ENCODE data around the gene ADORA3. TPM values are rescaled to one million over a fixed set of nuclear protein-coding genes. Genes with fewer than 3 reads are reported as not detected.
A peak's percentile ranks its signal among the peaks of the same experiment; 100 is the strongest.

ADORA3 gene
- total RNA-seq, 1 experiment from 2014 or later, result 0.15 TPM

DNA sequence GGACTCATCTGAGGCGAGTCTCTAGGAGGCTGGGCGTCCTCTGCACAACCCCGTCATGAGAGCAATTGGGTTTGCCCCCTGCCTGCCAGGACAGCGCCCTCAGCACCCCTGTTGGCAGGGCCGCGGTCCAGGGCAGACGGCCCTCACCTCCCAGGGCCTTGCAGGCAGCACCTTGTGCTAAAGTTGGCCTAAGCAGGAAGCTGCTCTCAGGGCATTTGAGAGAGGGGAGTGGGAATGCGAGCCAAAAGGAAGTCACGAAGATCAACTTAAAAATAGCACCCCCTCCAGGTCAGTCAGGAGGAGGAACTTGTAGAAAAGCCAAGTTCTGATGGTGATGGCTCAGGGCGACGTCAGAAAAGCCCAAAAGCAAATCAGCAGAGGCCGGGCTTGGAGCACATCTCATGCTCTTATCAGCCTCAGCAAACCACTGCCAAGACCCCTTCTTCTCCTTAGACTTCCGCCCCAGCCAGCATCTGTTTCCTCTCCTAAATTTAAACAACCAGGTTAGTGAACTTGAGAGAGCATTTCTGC, 12.6 kb upstream of the ADORA3 start:
- ChIA-PET POLR2A (interaction anchor here (1.3 kb wide), 1 partner anchor 8 kb away, joined by 7 read pairs; no protein-coding TSS in a partner anchor), CTCF (interaction anchor here (0.6 to 3.7 kb wide), 11 partner anchors 9 to 1409 kb away, joined by 3 to 24 read pairs (median 3); partner anchors contain the start of genes ADORA3, INKA2 and TMIGD3)
- no peaks in the 10 kb centered on the region for H3K9me3 Mint-ChIP-seq
- peaks cover 10% of the 10 kb centered on the region for H3K27me3 Mint-ChIP-seq (ENCODE audit: low read depth)
- no peak for DNase-seq (ENCODE audit: low spot score)
- H3K36me3 Mint-ChIP-seq, result no peaks in the 10 kb centered on the region
- peak overlapping the region; percentile 65 for H3K4me3 Mint-ChIP-seq
- no peak overlapping the region for H3K27ac Mint-ChIP-seq
- TF ChIP-seq, protein P1, sequence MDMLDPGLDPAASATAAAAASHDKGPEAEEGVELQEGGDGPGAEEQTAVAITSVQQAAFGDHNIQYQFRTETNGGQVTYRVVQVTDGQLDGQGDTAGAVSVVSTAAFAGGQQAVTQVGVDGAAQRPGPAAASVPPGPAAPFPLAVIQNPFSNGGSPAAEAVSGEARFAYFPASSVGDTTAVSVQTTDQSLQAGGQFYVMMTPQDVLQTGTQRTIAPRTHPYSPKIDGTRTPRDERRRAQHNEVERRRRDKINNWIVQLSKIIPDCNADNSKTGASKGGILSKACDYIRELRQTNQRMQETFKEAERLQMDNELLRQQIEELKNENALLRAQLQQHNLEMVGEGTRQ (CRISPR knock-in tag; IDR thresholded peaks at IDR 0.05), result no peak
- TF ChIP-seq, protein P2, sequence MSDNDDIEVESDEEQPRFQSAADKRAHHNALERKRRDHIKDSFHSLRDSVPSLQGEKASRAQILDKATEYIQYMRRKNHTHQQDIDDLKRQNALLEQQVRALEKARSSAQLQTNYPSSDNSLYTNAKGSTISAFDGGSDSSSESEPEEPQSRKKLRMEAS (CRISPR knock-in tag; IDR thresholded peaks at IDR 0.05), result 0 out of 2 replicates have a peak, but pooled peaks have one; percentile 58
- ATAC-seq, result peak; percentile 86
- H3K4me1 Mint-ChIP-seq, result peaks cover 11% of the 10 kb centered on the region

DNA sequence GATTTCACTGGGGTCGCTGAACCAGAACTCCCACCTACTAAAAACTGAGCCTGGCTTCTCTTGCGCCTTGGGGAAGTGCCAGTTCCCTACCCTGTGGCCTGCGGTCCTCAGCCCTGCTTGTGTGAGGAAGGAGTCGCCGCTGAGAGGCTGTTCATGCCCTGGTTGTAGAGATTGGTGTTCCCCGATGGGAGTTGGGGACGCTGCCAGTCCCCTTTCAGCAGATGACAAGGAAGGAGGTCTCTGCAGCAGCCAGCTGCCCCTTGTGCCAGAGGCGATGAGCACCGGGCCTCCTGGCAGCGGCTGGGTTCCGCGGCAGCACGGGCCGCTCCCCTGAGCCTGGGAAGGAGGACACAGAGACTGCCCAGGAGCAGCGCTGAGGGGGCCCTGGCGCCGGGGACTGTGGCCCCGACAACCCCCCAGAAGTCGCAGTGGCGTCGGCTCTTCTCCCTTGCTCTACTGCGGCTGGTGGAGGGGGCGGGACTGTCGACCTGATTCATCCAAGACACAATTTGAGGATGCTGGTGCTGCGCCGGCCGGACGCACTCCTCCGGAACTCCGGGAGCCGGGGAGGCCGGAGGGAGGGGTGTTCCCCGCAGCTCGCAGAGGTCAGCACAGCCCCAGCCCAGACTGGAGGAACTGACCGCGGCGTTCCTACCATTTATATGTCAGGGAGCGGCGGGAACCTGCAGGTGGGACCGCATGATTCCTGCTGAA, 12.0 kb upstream of the ADORA3 start:
- no peaks in the 10 kb centered on the region for H3K36me3 Mint-ChIP-seq
- TF ChIP-seq, protein P1 (CRISPR knock-in tag; IDR thresholded peaks at IDR 0.05), result no peak
- TF ChIP-seq, protein P3, sequence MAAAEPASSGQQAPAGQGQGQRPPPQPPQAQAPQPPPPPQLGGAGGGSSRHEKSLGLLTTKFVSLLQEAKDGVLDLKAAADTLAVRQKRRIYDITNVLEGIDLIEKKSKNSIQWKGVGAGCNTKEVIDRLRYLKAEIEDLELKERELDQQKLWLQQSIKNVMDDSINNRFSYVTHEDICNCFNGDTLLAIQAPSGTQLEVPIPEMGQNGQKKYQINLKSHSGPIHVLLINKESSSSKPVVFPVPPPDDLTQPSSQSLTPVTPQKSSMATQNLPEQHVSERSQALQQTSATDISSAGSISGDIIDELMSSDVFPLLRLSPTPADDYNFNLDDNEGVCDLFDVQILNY (CRISPR knock-in tag; IDR thresholded peaks at IDR 0.05), result no peak
- TF ChIP-seq FOXP1 (CRISPR knock-in tag; IDR thresholded peaks at IDR 0.05; ENCODE audit: borderline replicate concordance), result no peak
- no peak for TF ChIP-seq ZBTB21 (CRISPR knock-in tag; IDR thresholded peaks at IDR 0.05; ENCODE audit: borderline replicate concordance)
- TF ChIP-seq ZNF138 (CRISPR knock-in tag; conservative IDR thresholded peaks at IDR 0.05), result no peak
- no peak for TF ChIP-seq ZNF219 (CRISPR knock-in tag; IDR thresholded peaks at IDR 0.05; ENCODE audit: borderline replicate concordance)
- no peak for TF ChIP-seq ELF4 (CRISPR knock-in tag; IDR thresholded peaks at IDR 0.05; ENCODE audit: low read depth)
- TF ChIP-seq RELA (CRISPR knock-in tag; IDR thresholded peaks at IDR 0.05; ENCODE audit: borderline replicate concordance), result no peak
- DNase-seq (ENCODE audit: low spot score) (peak; percentile 56), ATAC-seq (peak; percentile 62)
- no peaks in the 10 kb centered on the region for H3K9me3 Mint-ChIP-seq
- H3K4me1 Mint-ChIP-seq, result peaks cover 11% of the 10 kb centered on the region
- ChIA-PET CTCF (interaction anchor here (0.6 to 3.7 kb wide), 11 partner anchors 8 to 1409 kb away, joined by 3 to 24 read pairs (median 3); partner anchors contain the start of genes ADORA3, INKA2 and TMIGD3), POLR2A (no interaction called here)
- H3K27ac Mint-ChIP-seq, result no peak overlapping the region
- H3K4me3 Mint-ChIP-seq, result peak overlapping the region; percentile 65
- peaks cover 10% of the 10 kb centered on the region for H3K27me3 Mint-ChIP-seq (ENCODE audit: low read depth)

DNA sequence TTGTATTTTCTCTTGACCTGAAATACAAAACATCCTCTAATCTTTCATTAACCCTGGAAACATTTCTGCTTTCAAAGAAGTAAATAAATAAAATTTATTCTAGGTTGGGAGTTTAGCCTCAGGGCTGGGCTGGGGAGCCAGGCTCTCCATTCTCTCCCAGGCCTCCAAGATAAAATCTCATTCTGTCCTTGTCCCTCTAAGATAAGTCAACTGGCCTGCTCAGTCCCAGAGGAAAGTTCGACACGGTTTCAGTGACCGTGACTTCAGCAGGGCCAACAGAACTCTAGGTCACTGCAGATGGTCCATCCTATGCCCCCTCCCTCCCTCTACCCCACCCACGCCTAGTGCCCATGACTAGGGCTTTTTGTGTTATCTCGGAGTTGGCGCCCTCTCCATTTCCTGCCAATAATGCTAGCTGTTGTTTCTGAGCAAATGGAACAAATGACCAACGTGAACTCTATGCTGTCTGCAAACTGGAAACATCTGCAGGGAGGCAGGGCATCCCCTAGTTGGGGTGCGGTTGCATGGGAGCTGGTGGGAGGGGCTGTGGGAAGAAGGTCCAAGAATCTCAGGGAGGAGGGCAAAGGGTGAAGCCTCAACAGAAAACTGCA, 10.1 kb upstream of the ADORA3 start:
- Mint-ChIP-seq H3K4me1 (peaks cover 14% of the 10 kb centered on the region), H3K9me3 (no peaks in the 10 kb centered on the region), H3K27ac (no peak overlapping the region), H3K36me3 (no peaks in the 10 kb centered on the region), H3K27me3 (ENCODE audit: low read depth) (peaks cover 10% of the 10 kb centered on the region), H3K4me3 (no peak overlapping the region)
- CTCF ChIA-PET, result no interaction called here
- ATAC-seq (no peak), DNase-seq (ENCODE audit: low spot score) (no peak)
- POLR2A ChIA-PET, result no interaction called here
- TF ChIP-seq ZNF232 (CRISPR knock-in tag; IDR thresholded peaks at IDR 0.05) (no peak), TCF7 (CRISPR knock-in tag; IDR thresholded peaks at IDR 0.05; ENCODE audit: low read depth) (no peak), NR2C2 (CRISPR knock-in tag; IDR thresholded peaks at IDR 0.05) (no peak), RORB (CRISPR knock-in tag; IDR thresholded peaks at IDR 0.05) (no peak), ATF1 (CRISPR knock-in tag; IDR thresholded peaks at IDR 0.05) (no peak), ZNF425 (CRISPR knock-in tag; conservative IDR thresholded peaks at IDR 0.05) (no peak), ZNF263 (CRISPR knock-in tag; IDR thresholded peaks at IDR 0.05; ENCODE audit: low read depth) (no peak), ZNF317 (CRISPR knock-in tag; IDR thresholded peaks at IDR 0.05; ENCODE audit: borderline replicate concordance, low read depth) (no peak), FOXJ3 (CRISPR knock-in tag; IDR thresholded peaks at IDR 0.05; ENCODE audit: borderline replicate concordance) (no peak), TEAD4 (CRISPR knock-in tag; IDR thresholded peaks at IDR 0.05) (no peak)
- TF ChIP-seq, protein P4, sequence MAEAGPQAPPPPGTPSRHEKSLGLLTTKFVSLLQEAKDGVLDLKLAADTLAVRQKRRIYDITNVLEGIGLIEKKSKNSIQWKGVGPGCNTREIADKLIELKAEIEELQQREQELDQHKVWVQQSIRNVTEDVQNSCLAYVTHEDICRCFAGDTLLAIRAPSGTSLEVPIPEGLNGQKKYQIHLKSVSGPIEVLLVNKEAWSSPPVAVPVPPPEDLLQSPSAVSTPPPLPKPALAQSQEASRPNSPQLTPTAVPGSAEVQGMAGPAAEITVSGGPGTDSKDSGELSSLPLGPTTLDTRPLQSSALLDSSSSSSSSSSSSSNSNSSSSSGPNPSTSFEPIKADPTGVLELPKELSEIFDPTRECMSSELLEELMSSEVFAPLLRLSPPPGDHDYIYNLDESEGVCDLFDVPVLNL (CRISPR knock-in tag; IDR thresholded peaks at IDR 0.05; ENCODE audit: borderline replicate concordance, low read depth), result no peak
- TF ChIP-seq, protein P5, sequence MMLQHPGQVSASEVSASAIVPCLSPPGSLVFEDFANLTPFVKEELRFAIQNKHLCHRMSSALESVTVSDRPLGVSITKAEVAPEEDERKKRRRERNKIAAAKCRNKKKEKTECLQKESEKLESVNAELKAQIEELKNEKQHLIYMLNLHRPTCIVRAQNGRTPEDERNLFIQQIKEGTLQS (CRISPR knock-in tag; conservative IDR thresholded peaks at IDR 0.05), result no peak
